ENCODE data around the gene TP53I13. TPM values are rescaled to one million over a fixed set of nuclear protein-coding genes. Genes with fewer than 3 reads are reported as not detected.
A peak's percentile ranks its signal among the peaks of the same experiment; 100 is the strongest.

TP53I13 gene
- total and polyA plus RNA-seq, 2 donors (not counting 3 experiments of a cell fraction or from before 2014, with no cell fraction given): 41.1 to 42.7 TPM

GRCh38 chr17:29618272-29619065, 50.0 kb downstream of the TP53I13 start:
- dilution Hi-C loops (cut with MboI; ENCODE audit: extremely low pct_ligation_motif_present, low sequenced_read_pairs) (no loop called here), intact Hi-C loops (cut with micrococcal nuclease) (loop anchor here (1.0 to 5.0 kb wide), 4 partner anchors 22 to 161 kb away; partner anchors contain the start of genes ABHD15 and TP53I13)
- no peak for DNase-seq (ENCODE audit: low read depth, low spot score)
- peak overlapping the region; percentile 43 for H3K4me2 ChIP-seq (ENCODE audit: insufficient read depth, low read length)
- no peaks in the 10 kb centered on the region for H3K9me3 ChIP-seq (replicated peaks; ENCODE audit: control insufficient read depth, insufficient read depth, low read length)
- peaks cover 33% of the 10 kb centered on the region for H3K4me1 ChIP-seq (ENCODE audit: control insufficient read depth, extremely low read depth, insufficient read depth, low read length)
- no peaks in the 10 kb centered on the region for H4K20me1 ChIP-seq (replicated peaks; ENCODE audit: control insufficient read depth, extremely low read depth, insufficient read depth, low read length)
- no TSS peak for BruUV-seq (replicated peaks)
- H3K9ac ChIP-seq (replicated peaks; ENCODE audit: extremely low read depth, insufficient read depth, low read length): no peak overlapping the region
- H3K9me1 ChIP-seq (replicated peaks; ENCODE audit: control insufficient read depth, extremely low read depth, insufficient read depth, low read length): no peaks in the 10 kb centered on the region
- no peak overlapping the region for H3K27ac ChIP-seq (ENCODE audit: insufficient read depth, low read depth, low read length)
- H3K4me3 ChIP-seq (replicated peaks in 1 of 3; ENCODE audit: insufficient read depth in 1 of 3, low read depth in 1 of 3, low read length in 3 of 3): no peak overlapping the region
- TF ChIP-seq EZH2 (IDR thresholded peaks at IDR 0.05; ENCODE audit: borderline replicate concordance, low read depth, low read length, severe bottlenecking) (no peak), MAX (IDR thresholded peaks at IDR 0.05; ENCODE audit: insufficient read depth, insufficient read length) (no peak), FOS (IDR thresholded peaks at IDR 0.05; ENCODE audit: borderline replicate concordance, insufficient read depth, low read length) (no peak), POLR2AphosphoS5 (IDR thresholded peaks at IDR 0.05; ENCODE audit: insufficient read depth, low read depth, low read length) (no peak)
- H3K27me3 ChIP-seq (ENCODE audit: control insufficient read depth in 2 of 2, insufficient read depth in 2 of 2, low read length in 2 of 2): no peaks in the 10 kb centered on the region
- no peaks in the 10 kb centered on the region for H3K36me3 ChIP-seq (ENCODE audit: control insufficient read depth in 2 of 2, extremely low read depth in 1 of 2, insufficient read depth in 2 of 2, low read length in 2 of 2)
- ChIA-PET POLR2A (interaction anchor here (0.6 to 1.0 kb wide), 2 partner anchors 38 to 161 kb away, joined by 3 read pairs; no protein-coding TSS in a partner anchor), CTCF (interaction anchor here (0.6 to 6.9 kb wide), 36 partner anchors 9 to 487 kb away, joined by 3 to 120 read pairs (median 8); partner anchors contain the start of genes ABHD15, ANKRD13B, SSH2 and TP53I13)
- FAIRE-seq: no peak
- H3K79me2 ChIP-seq (ENCODE audit: control insufficient read depth, insufficient read depth, low read length): no peaks in the 10 kb centered on the region
- H2AFZ ChIP-seq (ENCODE audit: low read depth, low read length): peak overlapping the region; percentile 69

GRCh38 chr17:29619251-29619650, 50.8 kb downstream of the TP53I13 start:
- Histone ChIP-seq H3K79me2 (ENCODE audit: control insufficient read depth, insufficient read depth, low read length) (no peaks in the 10 kb centered on the region), H3K36me3 (ENCODE audit: control insufficient read depth in 2 of 2, extremely low read depth in 1 of 2, insufficient read depth in 2 of 2, low read length in 2 of 2) (no peaks in the 10 kb centered on the region), H3K9me1 (replicated peaks; ENCODE audit: control insufficient read depth, extremely low read depth, insufficient read depth, low read length) (no peaks in the 10 kb centered on the region), H3K9ac (replicated peaks; ENCODE audit: extremely low read depth, insufficient read depth, low read length) (no peak overlapping the region), H3K27me3 (ENCODE audit: control insufficient read depth in 2 of 2, insufficient read depth in 2 of 2, low read length in 2 of 2) (no peaks in the 10 kb centered on the region), H3K4me2 (ENCODE audit: insufficient read depth, low read length) (no peak overlapping the region), H3K4me3 (replicated peaks in 1 of 3; ENCODE audit: insufficient read depth in 1 of 3, low read depth in 1 of 3, low read length in 3 of 3) (no peak overlapping the region), H3K9me3 (replicated peaks; ENCODE audit: control insufficient read depth, insufficient read depth, low read length) (no peaks in the 10 kb centered on the region), H2AFZ (ENCODE audit: low read depth, low read length) (no peak overlapping the region), H3K4me1 (ENCODE audit: control insufficient read depth, extremely low read depth, insufficient read depth, low read length) (peaks cover 27% of the 10 kb centered on the region), H3K27ac (ENCODE audit: insufficient read depth, low read depth, low read length) (no peak overlapping the region), H4K20me1 (replicated peaks; ENCODE audit: control insufficient read depth, extremely low read depth, insufficient read depth, low read length) (no peaks in the 10 kb centered on the region)
- DNase-seq (ENCODE audit: low read depth, low spot score): peak; percentile 42
- peak; percentile 81 for FAIRE-seq
- dilution Hi-C loops (cut with MboI; ENCODE audit: extremely low pct_ligation_motif_present, low sequenced_read_pairs): no loop called here
- ChIA-PET CTCF (interaction anchor here (0.8 to 6.9 kb wide), 10 partner anchors 8 to 475 kb away, joined by 3 to 120 read pairs (median 74); partner anchors contain the start of genes ANKRD13B and SSH2), POLR2A (no interaction called here)
- TF ChIP-seq CTCF (IDR thresholded peaks at IDR 0.05; ENCODE audit: extremely low read depth in 1 of 2, insufficient read depth in 1 of 2, low read depth in 1 of 2, low read length in 2 of 2) (peak; percentile 45 to 63), MYC (IDR thresholded peaks at IDR 0.05; ENCODE audit: low read depth, low read length) (no peak)
- intact Hi-C loops (cut with micrococcal nuclease): loop anchor here (1.0 to 5.0 kb wide), 4 partner anchors 22 to 160 kb away; partner anchors contain the start of genes ABHD15 and TP53I13
- BruUV-seq (replicated peaks): no TSS peak
